K562 (cell line): ENCODE results near the gene PRKAG2. TPM values are rescaled to one million over a fixed set of nuclear protein-coding genes. Genes with fewer than 3 reads are reported as not detected.
A peak's percentile ranks its signal among the peaks of the same experiment; 100 is the strongest.

Experiments used
- ARID2 ChIP-seq: fragments of 450-650 bp; IDR thresholded peaks from 2 replicates; pipeline ENCODE4 v1.6.1; 2017; ENCODE audit warnings: antibody characterized with exemption, mild to moderate bottlenecking
- ELF1 ChIP-seq: fragments of 200-800 bp; sonication (Bioruptor generic); IDR thresholded peaks from 2 replicates; pipeline ENCODE4 v1.6.1; 2016; ENCODE audit warnings: missing genetic modification characterization, missing compliant biosample characterization
- HMG20A ChIP-seq: fragments of 450-650 bp; formaldehyde crosslinking; conservative IDR thresholded peaks from 2 replicates; pipeline ENCODE4 v1.4.0; 2020; ENCODE audit warnings: mild to moderate bottlenecking, mixed read lengths
- HSF4 ChIP-seq: fragments of 250-450 bp; sonication (Bioruptor Pico); IDR thresholded peaks from 2 replicates; pipeline ENCODE4 v2.1.2; 2022; ENCODE audit warnings: mild to moderate bottlenecking, moderate library complexity, borderline replicate concordance
- NCOR1 ChIP-seq: fragments of 450-650 bp; IDR thresholded peaks from 2 replicates; pipeline ENCODE4 v1.6.1; 2016; ENCODE audit warnings: mild to moderate bottlenecking, moderate library complexity
- TBL1XR1 ChIP-seq, 2 experiments: IDR thresholded peaks; 2 replicates each; pipeline ENCODE4 v1.6.1; 2012; ENCODE audit warnings: improper control_type of control experiment in 2 of 2, low read length in 2 of 2, mild to moderate bottlenecking in 1 of 2
- ZBTB9 ChIP-seq: fragments of 450-650 bp; formaldehyde crosslinking; IDR thresholded peaks from 2 replicates; pipeline ENCODE4 v1.4.0; 2020; ENCODE audit warnings: mild to moderate bottlenecking, moderate library complexity
- ZC3H8 ChIP-seq: fragments of 450-650 bp; IDR thresholded peaks from 2 replicates; pipeline ENCODE4 v1.6.1; 2017
- ZNF134 ChIP-seq: fragments of 250-450 bp; sonication (Bioruptor Pico); conservative IDR thresholded peaks from 2 replicates; pipeline ENCODE4 v1.4.0; 2020
- ZNF551 ChIP-seq: fragments of 250-450 bp; sonication (Bioruptor Pico); IDR thresholded peaks from 2 replicates; pipeline ENCODE4 v1.5.0; 2021; ENCODE audit warnings: mild to moderate bottlenecking, moderate library complexity
- ZNF785 ChIP-seq: fragments of 250-450 bp; sonication (Bioruptor Pico); IDR thresholded peaks from 2 replicates; pipeline ENCODE4 v1.4.0; 2020; ENCODE audit warnings: mild to moderate bottlenecking
- polyA plus RNA-seq, 8 experiments: library from polyadenylated mRNA; depleted of rRNA in 4 of 8; stranded (reverse) in 5 of 8; unstranded in 3 of 8; fragments of >200 nt; fragmentation: Nextera tagmentation in 2 of 8; fragmentation: Illumina TruSeq in 1 of 8; extraction: Ambion mirVana in 2 of 8; extraction: Trizol in 1 of 8; gene quantifications; 2 replicates each; pipeline versions ENCODE4 v1.2.1 to v1.2.3, GENCODE V29; 2011 to 2014; ENCODE audit warnings: inconsistent platforms in 1 of 8, missing spikeins in 1 of 8
- total RNA-seq, 7 experiments: library from RNA; depleted of rRNA in 6 of 7; stranded (reverse); fragments of >200 nt in 6 of 7; fragmentation: Illumina TruSeq in 2 of 7; extraction: Trizol in 2 of 7; gene quantifications; 2 replicates each; pipeline versions ENCODE4 v1.2.1 to v1.2.3, GENCODE V29; 2011 to 2021; ENCODE audit warnings: low replicate concordance in 1 of 7
- TF ChIP-seq, protein P1 (sequence below): fragments of 250-450 bp; sonication (Bioruptor Pico); IDR thresholded peaks from 2 replicates; pipeline ENCODE4 v1.4.0; 2020; ENCODE audit warnings: mild to moderate bottlenecking, moderate library complexity

The PRKAG2 gene
- total and polyA plus RNA-seq, 9 of the 15 experiments (the other 6 are each of a cell fraction or from before 2014, with no cell fraction given), result 0.99 to 5.6 (median 3.3) TPM

DNA sequence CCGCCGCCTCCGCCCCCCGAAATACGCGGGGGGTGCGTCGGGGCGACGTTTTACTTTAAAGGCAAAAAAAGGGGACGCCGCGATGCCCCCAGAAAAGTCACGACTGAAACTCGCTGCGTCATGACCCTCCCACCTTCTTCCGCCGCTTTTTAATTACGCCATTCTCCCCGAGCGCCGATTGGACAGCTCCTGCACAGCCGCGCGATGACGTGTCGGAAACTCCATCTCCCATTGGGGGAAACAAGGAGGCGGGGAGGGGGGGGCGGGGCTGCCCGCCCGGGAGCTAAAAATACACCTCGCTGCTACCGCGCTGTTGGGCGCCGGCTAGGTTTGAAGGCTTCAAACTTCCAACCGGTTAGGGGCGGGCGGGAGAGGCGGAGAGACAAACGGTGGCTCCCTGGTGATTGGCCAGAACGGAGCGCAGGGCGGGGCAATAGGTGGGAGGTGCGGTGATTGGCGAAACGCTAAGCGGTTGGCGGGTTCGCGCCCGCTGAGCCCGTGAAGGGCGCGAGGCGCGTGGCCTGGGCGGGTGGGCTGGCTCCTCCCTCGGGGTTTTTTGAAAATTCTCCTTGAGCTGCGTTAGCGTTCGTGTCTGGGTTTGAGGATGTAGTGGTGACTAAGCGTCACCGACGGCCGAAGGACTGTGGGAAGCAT lies 357.0 kb downstream of the PRKAG2 start, which contains the start of gene RHEB (continued):
- TF ChIP-seq ZBTB9 (no peak), NCOR1 (no peak), ZNF785 (CRISPR knock-in tag) (no peak), ZC3H8 (no peak), ZNF134 (CRISPR knock-in tag) (no peak), ZNF551 (CRISPR knock-in tag) (no peak), ELF1 (tag) (peak; percentile 70; the same call in 1 of the 2 replicates), HSF4 (CRISPR knock-in tag) (no peak), TBL1XR1 (IDR thresholded peaks at IDR 0.05; ENCODE audit: low read length in 2 of 2) (peak in 1 of 2 experiments; percentile 71; a peak in 2 of 4 replicates), HMG20A (CRISPR knock-in tag) (no peak), ARID2 (no peak)
- TF ChIP-seq, protein P1, sequence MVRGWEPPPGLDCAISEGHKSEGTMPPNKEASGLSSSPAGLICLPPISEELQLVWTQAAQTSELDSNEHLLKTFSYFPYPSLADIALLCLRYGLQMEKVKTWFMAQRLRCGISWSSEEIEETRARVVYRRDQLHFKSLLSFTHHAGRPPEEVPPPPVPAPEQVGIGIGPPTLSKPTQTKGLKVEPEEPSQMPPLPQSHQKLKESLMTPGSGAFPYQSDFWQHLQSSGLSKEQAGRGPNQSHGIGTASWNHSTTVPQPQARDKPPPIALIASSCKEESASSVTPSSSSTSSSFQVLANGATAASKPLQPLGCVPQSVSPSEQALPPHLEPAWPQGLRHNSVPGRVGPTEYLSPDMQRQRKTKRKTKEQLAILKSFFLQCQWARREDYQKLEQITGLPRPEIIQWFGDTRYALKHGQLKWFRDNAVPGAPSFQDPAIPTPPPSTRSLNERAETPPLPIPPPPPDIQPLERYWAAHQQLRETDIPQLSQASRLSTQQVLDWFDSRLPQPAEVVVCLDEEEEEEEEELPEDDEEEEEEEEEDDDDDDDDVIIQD (CRISPR knock-in tag), result no peak
